Smooth muscle cell of the brain vasculature (primary cell): ENCODE data around the gene PRELID2.
"Not testable (repeated sequence)": the region's sequence is repeated elsewhere in the genome, so short reads cannot be mapped to it uniquely, and the experiment has no call there.

Source experiments
- DNase-seq: peaks from one replicate; pipeline ENCODE4 v3.0.0-alpha.2; 2012; ENCODE audit warnings: low read depth, low spot score

PRELID2 gene

DNA sequence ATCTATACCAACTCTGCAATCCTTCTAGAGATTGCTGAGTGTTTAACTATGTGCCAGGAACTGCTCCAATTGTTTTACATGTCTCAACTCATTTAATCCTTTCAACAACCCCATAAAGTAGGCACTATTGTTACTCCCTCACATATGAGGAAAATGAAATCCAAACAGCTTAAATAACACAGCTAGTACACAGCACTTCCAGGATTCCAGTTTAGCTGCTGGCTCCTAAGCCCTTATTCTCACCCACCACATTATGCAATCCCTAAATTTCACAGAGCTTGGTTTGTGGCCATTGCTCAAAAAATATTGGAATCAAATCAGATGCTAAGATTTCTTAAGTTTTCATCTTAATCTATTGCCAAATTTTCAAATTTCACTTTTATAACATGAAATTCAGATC lies 84.9 kb downstream of the PRELID2 start:
- DNase-seq, result no peak

GRCh38 chr5:145743396-145744061 lies 91.6 kb downstream of the PRELID2 start:
- no peak for DNase-seq

DNA sequence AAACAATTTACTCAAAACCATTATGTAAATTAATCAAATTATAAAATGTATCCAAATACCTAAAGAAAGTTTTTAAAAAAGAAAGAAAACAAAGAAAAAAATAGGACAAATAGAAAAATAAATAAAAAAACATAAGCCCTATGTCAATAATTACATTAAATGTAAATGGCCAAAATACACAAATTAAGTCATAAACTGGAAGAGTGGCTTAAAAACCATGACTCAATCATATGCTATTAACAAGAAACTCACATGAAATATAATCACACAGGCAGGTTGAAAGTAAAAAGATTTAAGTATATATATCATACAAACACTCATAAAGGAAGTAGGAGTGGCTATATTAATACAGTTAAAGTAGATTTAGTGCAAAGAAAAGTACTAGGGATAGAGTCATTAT lies 95.3 kb downstream of the PRELID2 start:
- DNase-seq, result no peak

DNA sequence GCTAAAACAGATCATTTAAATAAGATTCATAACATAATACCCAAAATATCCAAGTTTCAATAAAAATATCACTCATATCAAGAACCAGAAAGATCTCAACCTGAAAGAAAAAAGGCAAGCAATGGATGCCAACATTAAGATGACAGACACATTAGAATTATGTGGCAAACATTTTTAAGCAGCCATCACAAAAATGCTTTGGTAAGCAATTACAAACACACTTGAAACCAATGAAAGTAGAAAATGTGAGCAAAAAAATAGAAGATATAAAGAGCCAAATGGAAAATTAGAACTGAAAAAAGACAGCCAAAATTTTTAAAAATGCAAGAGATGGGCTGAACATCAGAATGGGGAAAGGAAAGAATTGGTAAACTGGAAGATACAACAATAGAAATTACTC lies 96.9 kb downstream of the PRELID2 start:
- no peak for DNase-seq

DNA sequence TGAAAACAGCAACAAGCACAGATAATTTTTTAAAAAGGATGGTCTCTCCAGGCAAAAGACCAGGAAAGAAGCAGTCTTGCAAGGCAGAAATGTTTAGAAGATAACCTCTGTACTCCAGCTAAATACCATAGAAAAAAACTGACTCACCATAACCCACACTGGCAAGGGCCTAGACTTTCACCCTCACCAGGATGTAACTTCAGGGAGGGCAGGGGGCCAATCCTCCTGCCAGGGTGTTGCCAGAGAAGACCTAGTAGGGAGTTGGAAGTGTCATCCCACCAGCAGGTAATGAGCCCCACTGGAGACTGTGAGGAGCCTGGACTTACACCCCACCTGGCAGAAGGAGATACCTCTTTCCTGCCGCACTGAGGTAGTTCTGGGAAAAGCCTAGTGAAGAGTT lies 97.6 kb downstream of the PRELID2 start:
- no peak for DNase-seq

GRCh38 chr5:145729956-145730355 lies 105.2 kb downstream of the PRELID2 start:
- not testable (repeated sequence) for DNase-seq

- no peak for DNase-seq
Observed at GRCh38 chr5:145723516-145723915, 111.6 kb downstream of the PRELID2 start.

DNA sequence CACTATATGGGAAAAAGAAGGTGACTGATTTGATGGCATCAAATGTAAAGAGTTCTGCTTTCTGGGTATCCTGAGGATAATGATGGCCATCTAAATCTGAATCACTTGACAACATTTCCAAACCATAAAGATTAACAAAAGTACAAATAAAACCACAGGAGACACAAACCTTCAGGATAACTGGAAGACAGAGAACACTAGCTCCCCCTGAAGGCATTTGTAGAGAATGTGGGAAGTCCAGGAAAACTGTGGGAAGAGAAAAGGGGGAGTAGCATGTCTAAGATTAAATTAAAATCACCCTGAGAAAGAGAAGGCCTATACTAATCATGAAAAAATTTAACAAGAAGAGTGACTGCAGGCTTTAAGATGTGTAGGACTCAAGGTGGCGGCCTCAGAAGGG lies 116.2 kb downstream of the PRELID2 start:
- no peak for DNase-seq

GRCh38 chr5:145715412-145715811 lies 119.7 kb downstream of the PRELID2 start:
- DNase-seq, result no peak

DNA sequence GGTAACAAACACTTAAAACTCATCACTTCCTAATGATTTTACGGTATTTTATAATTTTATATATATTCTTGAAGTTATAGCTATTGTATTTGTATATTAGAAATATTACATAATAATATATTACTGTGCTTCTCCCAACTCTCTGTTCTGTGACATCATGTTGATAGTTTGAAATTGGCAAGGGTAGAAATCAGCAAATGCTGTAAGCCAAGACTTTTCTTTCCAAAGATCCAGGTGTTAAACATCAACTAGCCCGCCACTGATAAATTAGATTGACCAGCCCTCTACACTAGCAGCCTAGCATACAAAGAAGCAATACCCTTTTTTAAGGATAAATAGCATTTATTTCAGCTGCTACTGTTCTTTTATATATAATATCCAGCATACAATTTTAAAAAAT lies 122.9 kb downstream of the PRELID2 start:
- DNase-seq, result no peak

- DNase-seq, result no peak
Observed at GRCh38 chr5:145711417-145711816, 123.7 kb downstream of the PRELID2 start.
